ENCODE results near the gene TKT. TPM values are rescaled to one million over a fixed set of nuclear protein-coding genes. Genes with fewer than 3 reads are reported as not detected.

The TKT gene
- total RNA-seq, 4 donors from 2014 or later, result 468 to 962 (median 800) TPM

GRCh38 chr3:53223541-53223966 is 32.3 kb downstream of the TKT start:
- no peak for DNase-seq
- intact Hi-C loops (cut with DNase I), result no loop called here
- H3K36me3 ChIP-seq, result peaks cover 54 to 59% of the 10 kb centered on the region in 2 donors
- TF ChIP-seq POLR2A (IDR thresholded peaks at IDR 0.05) (no peak), CTCF (IDR thresholded peaks at IDR 0.05) (no peak)
- H3K9me3 ChIP-seq, result no peaks in the 10 kb centered on the region
- WGBS, 2 donors, result 77 to 78% methylated on average over 4 to 5 of the region's 9 CpGs
- no peaks in the 10 kb centered on the region for H3K4me1 ChIP-seq
- no peak overlapping the region for H3K27ac ChIP-seq
- no peak overlapping the region for H3K4me3 ChIP-seq (replicated peaks in 1 of 3)
- no peaks in the 10 kb centered on the region for H3K27me3 ChIP-seq

- WGBS, 2 donors, result 78 to 81% methylated on average over 7 of the region's 7 CpGs
- Histone ChIP-seq H3K9me3 (no peaks in the 10 kb centered on the region), H3K36me3 (peaks cover 48 to 53% of the 10 kb centered on the region in 2 donors), H3K4me1 (no peaks in the 10 kb centered on the region), H3K27ac (no peak overlapping the region), H3K4me3 (replicated peaks in 1 of 3) (no peak overlapping the region), H3K27me3 (no peaks in the 10 kb centered on the region)
- no peak for DNase-seq
- no peak for TF ChIP-seq CTCF (IDR thresholded peaks at IDR 0.05)
- no peak for TF ChIP-seq POLR2A (IDR thresholded peaks at IDR 0.05)
- intact Hi-C loops (cut with DNase I), result no loop called here
These were observed 32.8 kb downstream of the TKT start for GRCh38 chr3:53223025-53223424.

- H3K9me3 ChIP-seq, result no peaks in the 10 kb centered on the region
- H3K4me1 ChIP-seq, result no peaks in the 10 kb centered on the region
- no peak overlapping the region for H3K4me3 ChIP-seq (replicated peaks in 1 of 3)
- 84 to 96% methylated on average over 9 to 12 of the region's 12 CpGs for WGBS, 2 donors
- TF ChIP-seq CTCF (IDR thresholded peaks at IDR 0.05), result no peak
- no peak for TF ChIP-seq POLR2A (IDR thresholded peaks at IDR 0.05)
- peaks cover 41 to 47% of the 10 kb centered on the region in 2 donors for H3K36me3 ChIP-seq
- no peak for DNase-seq
- H3K27me3 ChIP-seq, result no peaks in the 10 kb centered on the region
- intact Hi-C loops (cut with DNase I), result no loop called here
- H3K27ac ChIP-seq, result no peak overlapping the region
These were observed 33.5 kb downstream of the TKT start for GRCh38 chr3:53222183-53222901.

- TF ChIP-seq CTCF (IDR thresholded peaks at IDR 0.05) (no peak), POLR2A (IDR thresholded peaks at IDR 0.05) (no peak)
- peaks cover 36 to 41% of the 10 kb centered on the region in 2 donors for H3K36me3 ChIP-seq
- intact Hi-C loops (cut with DNase I), result no loop called here
- 71 to 88% methylated on average over 1 to 3 of the region's 3 CpGs for WGBS, 2 donors
- no peaks in the 10 kb centered on the region for H3K27me3 ChIP-seq
- DNase-seq, result no peak
- H3K9me3 ChIP-seq, result no peaks in the 10 kb centered on the region
- H3K4me3 ChIP-seq (replicated peaks in 1 of 3), result no peak overlapping the region
- H3K27ac ChIP-seq, result no peak overlapping the region
- H3K4me1 ChIP-seq, result no peaks in the 10 kb centered on the region
These were observed 34.0 kb downstream of the TKT start for GRCh38 chr3:53221827-53222182.

GRCh38 chr3:53221345-53221744 is 34.5 kb downstream of the TKT start:
- no peak overlapping the region for H3K4me3 ChIP-seq (replicated peaks in 1 of 3)
- no peaks in the 10 kb centered on the region for H3K4me1 ChIP-seq
- intact Hi-C loops (cut with DNase I), result no loop called here
- no peak overlapping the region for H3K27ac ChIP-seq
- H3K36me3 ChIP-seq, result peaks cover 31 to 37% of the 10 kb centered on the region in 2 donors
- no peak for TF ChIP-seq CTCF (IDR thresholded peaks at IDR 0.05)
- no peak for TF ChIP-seq POLR2A (IDR thresholded peaks at IDR 0.05)
- H3K27me3 ChIP-seq, result no peaks in the 10 kb centered on the region
- DNase-seq, result no peak
- H3K9me3 ChIP-seq, result no peaks in the 10 kb centered on the region
- 91 to 97% methylated on average over 4 of the region's 4 CpGs for WGBS, 2 donors
